ENCODE results near the gene FOXA2.

Gene FOXA2

DNA sequence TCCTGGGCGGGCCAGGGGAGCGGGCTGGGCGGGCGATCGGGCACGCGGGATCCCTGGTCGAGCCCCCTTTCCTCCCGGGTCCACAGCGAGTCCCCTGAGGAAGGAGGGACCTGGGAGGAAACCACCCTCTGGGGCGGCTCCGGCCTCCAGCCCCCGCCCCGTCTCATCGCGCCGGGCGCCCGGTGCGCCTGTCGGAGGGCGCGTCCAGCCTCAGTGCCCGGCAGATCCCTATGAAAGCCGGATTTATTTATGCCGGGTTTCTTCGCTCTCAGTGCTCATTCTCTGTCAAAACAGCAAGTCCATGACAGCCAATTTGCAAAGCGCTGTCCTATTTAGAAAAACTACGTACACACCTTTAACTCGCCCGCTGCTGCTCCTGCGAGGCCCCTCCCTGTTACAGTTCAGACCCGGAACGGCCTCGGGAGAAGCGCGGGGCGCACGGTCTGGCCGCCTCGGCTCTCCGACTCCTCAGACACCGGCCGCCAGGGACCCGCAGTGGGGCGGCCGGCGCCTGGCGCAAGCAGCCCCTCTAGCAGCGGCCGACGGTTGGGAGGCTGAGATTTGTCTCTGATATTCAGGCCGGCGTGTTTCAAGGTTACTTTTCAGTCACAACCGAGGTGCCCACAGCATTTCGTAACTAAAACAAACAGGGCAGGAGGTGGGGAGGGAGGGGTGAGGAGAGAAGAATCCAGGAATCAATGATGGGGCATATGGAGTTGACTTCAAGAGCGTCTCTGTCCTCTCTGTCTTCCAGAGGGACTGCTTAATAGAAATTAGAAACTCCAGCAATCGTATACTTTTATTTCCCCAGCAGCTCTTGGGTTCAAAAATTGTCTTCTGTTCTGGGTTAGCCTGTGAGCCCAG lies 782 bp upstream of the FOXA2 start:
- peaks cover 14% of the 10 kb centered on the region for H3K9me3 ChIP-seq (ENCODE audit: insufficient read depth, low read depth, low read length)
- H3K18ac ChIP-seq (ENCODE audit: low read length), result no peak overlapping the region
- H3K27ac ChIP-seq (ENCODE audit: low read depth, low read length), result no peak overlapping the region
- H3K79me1 ChIP-seq (ENCODE audit: low read length), result no peaks in the 10 kb centered on the region
- H3K79me2 ChIP-seq (ENCODE audit: control insufficient read depth, insufficient read depth, low read length, poor library complexity), result no peaks in the 10 kb centered on the region
- H4K8ac ChIP-seq (ENCODE audit: low read depth, low read length), result no peak overlapping the region
- no peak for DNase-seq
- H2BK5ac ChIP-seq (ENCODE audit: low read depth, low read length, poor library complexity), result no peak overlapping the region
- peaks cover 76% of the 10 kb centered on the region for H3K27me3 ChIP-seq (ENCODE audit: insufficient read depth, low read length)
- peak overlapping the region; percentile 44 for H3K4me2 ChIP-seq (ENCODE audit: low read length)
- H3K14ac ChIP-seq (ENCODE audit: low read length), result no peak overlapping the region
- no peak overlapping the region for H4K91ac ChIP-seq (ENCODE audit: low read depth, low read length)
- no peak overlapping the region for H3K4me3 ChIP-seq (ENCODE audit: low read depth, low read length)
- no peak overlapping the region for H2AFZ ChIP-seq (ENCODE audit: insufficient read depth, low read length, poor library complexity)
- H4K12ac ChIP-seq (ENCODE audit: low read depth, low read length), result no peak overlapping the region
- H3K4me1 ChIP-seq (ENCODE audit: control insufficient read depth in 1 of 2, insufficient read depth in 2 of 2, low read length in 2 of 2), result peaks cover 0 to 3% of the 10 kb centered on the region in 2 experiments
- H2BK120ac ChIP-seq (ENCODE audit: insufficient read depth, low read length, poor library complexity), result no peak overlapping the region
- no peaks in the 10 kb centered on the region for H3K36me3 ChIP-seq (ENCODE audit: control insufficient read depth in 1 of 2, insufficient read depth in 2 of 2, low read length in 2 of 2)
- H3K23ac ChIP-seq (ENCODE audit: low read length), result no peak overlapping the region
- H2BK12ac ChIP-seq (ENCODE audit: low read length), result no peak overlapping the region
- WGBS (ENCODE audit: extremely low coverage, insufficient coverage, insufficient read length), result no CpG with 5 or more reads among the region's 58 CpGs
- H2AK5ac ChIP-seq (ENCODE audit: low read length), result no peak overlapping the region
- no peak overlapping the region for H3K4ac ChIP-seq (ENCODE audit: low read depth, low read length)
- H3K9ac ChIP-seq (ENCODE audit: low read length), result no peak overlapping the region

GRCh38 chr20:22583773-22584521 lies 425 bp downstream of the FOXA2 start:
- no peak overlapping the region for H3K4ac ChIP-seq (ENCODE audit: low read depth, low read length)
- no peak overlapping the region for H2BK12ac ChIP-seq (ENCODE audit: low read length)
- no peak overlapping the region for H3K23ac ChIP-seq (ENCODE audit: low read length)
- no peak overlapping the region for H2BK5ac ChIP-seq (ENCODE audit: low read depth, low read length, poor library complexity)
- no peaks in the 10 kb centered on the region for H3K79me1 ChIP-seq (ENCODE audit: low read length)
- no peak overlapping the region for H3K27ac ChIP-seq (ENCODE audit: low read depth, low read length)
- H3K4me1 ChIP-seq (ENCODE audit: control insufficient read depth in 1 of 2, insufficient read depth in 2 of 2, low read length in 2 of 2), result peaks cover 0 to 3% of the 10 kb centered on the region in 2 experiments
- no peak overlapping the region for H3K4me3 ChIP-seq (ENCODE audit: low read depth, low read length)
- H3K9me3 ChIP-seq (ENCODE audit: insufficient read depth, low read depth, low read length), result peaks cover 14% of the 10 kb centered on the region
- no peak overlapping the region for H3K14ac ChIP-seq (ENCODE audit: low read length)
- H4K8ac ChIP-seq (ENCODE audit: low read depth, low read length), result no peak overlapping the region
- DNase-seq, result no peak
- no peak overlapping the region for H3K4me2 ChIP-seq (ENCODE audit: low read length)
- H3K79me2 ChIP-seq (ENCODE audit: control insufficient read depth, insufficient read depth, low read length, poor library complexity), result no peaks in the 10 kb centered on the region
- H2BK120ac ChIP-seq (ENCODE audit: insufficient read depth, low read length, poor library complexity), result no peak overlapping the region
- H4K12ac ChIP-seq (ENCODE audit: low read depth, low read length), result no peak overlapping the region
- H2AK5ac ChIP-seq (ENCODE audit: low read length), result no peak overlapping the region
- H4K91ac ChIP-seq (ENCODE audit: low read depth, low read length), result no peak overlapping the region
- no peaks in the 10 kb centered on the region for H3K36me3 ChIP-seq (ENCODE audit: control insufficient read depth in 1 of 2, insufficient read depth in 2 of 2, low read length in 2 of 2)
- H3K18ac ChIP-seq (ENCODE audit: low read length), result no peak overlapping the region
- no CpG with 5 or more reads among the region's 41 CpGs for WGBS (ENCODE audit: extremely low coverage, insufficient coverage, insufficient read length)
- H3K27me3 ChIP-seq (ENCODE audit: insufficient read depth, low read length), result peaks cover 86% of the 10 kb centered on the region
- H3K9ac ChIP-seq (ENCODE audit: low read length), result no peak overlapping the region
- no peak overlapping the region for H2AFZ ChIP-seq (ENCODE audit: insufficient read depth, low read length, poor library complexity)

DNA sequence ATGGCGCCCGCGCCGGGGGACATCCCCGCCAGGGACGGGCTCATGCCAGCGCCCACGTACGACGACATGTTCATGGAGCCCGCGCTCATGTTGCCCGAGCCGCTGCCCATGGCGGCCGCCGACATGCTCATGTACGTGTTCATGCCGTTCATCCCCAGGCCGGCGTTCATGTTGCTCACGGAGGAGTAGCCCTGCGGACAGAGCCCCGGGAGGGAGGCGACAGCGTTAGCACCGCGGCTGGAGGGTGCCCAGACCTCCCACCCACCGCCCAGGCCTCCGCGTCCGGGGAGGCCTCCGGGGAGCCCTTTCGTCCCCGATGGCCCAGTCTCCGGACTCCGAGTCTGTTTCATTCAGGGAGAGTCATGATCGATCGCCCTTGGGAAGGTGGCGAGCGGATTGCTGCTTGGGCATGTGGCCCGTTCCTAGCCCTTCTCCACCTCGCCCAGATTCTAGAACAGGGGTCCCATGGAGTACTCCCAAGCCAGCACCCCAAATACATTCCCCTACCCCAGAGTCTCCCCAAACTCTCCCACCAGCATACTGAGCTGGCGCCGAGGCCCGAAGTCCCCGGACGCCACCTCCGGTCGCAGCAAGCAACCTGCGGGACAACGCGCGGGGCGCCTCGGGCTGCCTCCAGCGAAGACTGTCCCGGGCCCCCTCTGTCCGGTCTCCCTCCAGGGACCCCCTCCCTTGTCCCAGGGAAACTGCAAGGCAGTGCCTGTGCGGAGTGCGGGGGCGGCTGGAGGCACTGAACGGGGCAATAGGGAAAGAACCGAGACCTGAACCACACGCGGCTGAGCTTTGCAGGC lies 1.2 kb downstream of the FOXA2 start:
- no peak overlapping the region for H4K12ac ChIP-seq (ENCODE audit: low read depth, low read length)
- H3K27me3 ChIP-seq (ENCODE audit: insufficient read depth, low read length), result peaks cover 93% of the 10 kb centered on the region
- H3K4me3 ChIP-seq (ENCODE audit: low read depth, low read length), result no peak overlapping the region
- H3K4me2 ChIP-seq (ENCODE audit: low read length), result no peak overlapping the region
- H3K9me3 ChIP-seq (ENCODE audit: insufficient read depth, low read depth, low read length), result peaks cover 14% of the 10 kb centered on the region
- H2BK12ac ChIP-seq (ENCODE audit: low read length), result no peak overlapping the region
- no peak overlapping the region for H2BK5ac ChIP-seq (ENCODE audit: low read depth, low read length, poor library complexity)
- no peak overlapping the region for H3K18ac ChIP-seq (ENCODE audit: low read length)
- no peak overlapping the region for H2BK120ac ChIP-seq (ENCODE audit: insufficient read depth, low read length, poor library complexity)
- H3K14ac ChIP-seq (ENCODE audit: low read length), result no peak overlapping the region
- no peak overlapping the region for H3K4ac ChIP-seq (ENCODE audit: low read depth, low read length)
- H3K23ac ChIP-seq (ENCODE audit: low read length), result no peak overlapping the region
- no peak overlapping the region for H3K27ac ChIP-seq (ENCODE audit: low read depth, low read length)
- H3K79me1 ChIP-seq (ENCODE audit: low read length), result no peaks in the 10 kb centered on the region
- no peak overlapping the region for H2AK5ac ChIP-seq (ENCODE audit: low read length)
- peaks cover 0 to 3% of the 10 kb centered on the region in 2 experiments for H3K4me1 ChIP-seq (ENCODE audit: control insufficient read depth in 1 of 2, insufficient read depth in 2 of 2, low read length in 2 of 2)
- no peaks in the 10 kb centered on the region for H3K79me2 ChIP-seq (ENCODE audit: control insufficient read depth, insufficient read depth, low read length, poor library complexity)
- H4K8ac ChIP-seq (ENCODE audit: low read depth, low read length), result no peak overlapping the region
- WGBS (ENCODE audit: extremely low coverage, insufficient coverage, insufficient read length), result no CpG with 5 or more reads among the region's 66 CpGs
- H4K91ac ChIP-seq (ENCODE audit: low read depth, low read length), result no peak overlapping the region
- no peak overlapping the region for H2AFZ ChIP-seq (ENCODE audit: insufficient read depth, low read length, poor library complexity)
- no peaks in the 10 kb centered on the region for H3K36me3 ChIP-seq (ENCODE audit: control insufficient read depth in 1 of 2, insufficient read depth in 2 of 2, low read length in 2 of 2)
- H3K9ac ChIP-seq (ENCODE audit: low read length), result no peak overlapping the region
- DNase-seq, result no peak

GRCh38 chr20:22582386-22582963 lies 1.9 kb downstream of the FOXA2 start:
- Histone ChIP-seq H3K9ac (ENCODE audit: low read length) (no peak overlapping the region), H3K4me3 (ENCODE audit: low read depth, low read length) (no peak overlapping the region), H2BK12ac (ENCODE audit: low read length) (no peak overlapping the region), H3K79me2 (ENCODE audit: control insufficient read depth, insufficient read depth, low read length, poor library complexity) (no peaks in the 10 kb centered on the region), H3K4ac (ENCODE audit: low read depth, low read length) (no peak overlapping the region), H4K91ac (ENCODE audit: low read depth, low read length) (no peak overlapping the region), H3K23ac (ENCODE audit: low read length) (no peak overlapping the region), H3K9me3 (ENCODE audit: insufficient read depth, low read depth, low read length) (peaks cover 14% of the 10 kb centered on the region), H2AFZ (ENCODE audit: insufficient read depth, low read length, poor library complexity) (no peak overlapping the region), H3K18ac (ENCODE audit: low read length) (no peak overlapping the region), H3K79me1 (ENCODE audit: low read length) (no peaks in the 10 kb centered on the region), H2AK5ac (ENCODE audit: low read length) (no peak overlapping the region), H3K36me3 (ENCODE audit: control insufficient read depth in 1 of 2, insufficient read depth in 2 of 2, low read length in 2 of 2) (no peaks in the 10 kb centered on the region), H3K4me1 (ENCODE audit: control insufficient read depth in 1 of 2, insufficient read depth in 2 of 2, low read length in 2 of 2) (peaks cover 0 to 3% of the 10 kb centered on the region in 2 experiments), H3K14ac (ENCODE audit: low read length) (no peak overlapping the region), H3K27me3 (ENCODE audit: insufficient read depth, low read length) (peaks cover 95% of the 10 kb centered on the region), H4K8ac (ENCODE audit: low read depth, low read length) (no peak overlapping the region), H2BK120ac (ENCODE audit: insufficient read depth, low read length, poor library complexity) (no peak overlapping the region), H3K27ac (ENCODE audit: low read depth, low read length) (no peak overlapping the region), H3K4me2 (ENCODE audit: low read length) (no peak overlapping the region), H4K12ac (ENCODE audit: low read depth, low read length) (no peak overlapping the region), H2BK5ac (ENCODE audit: low read depth, low read length, poor library complexity) (no peak overlapping the region)
- no peak for DNase-seq
- WGBS (ENCODE audit: extremely low coverage, insufficient coverage, insufficient read length), result no CpG with 5 or more reads among the region's 54 CpGs

All from trophoblast cell (in vitro differentiated cells and primary cell).